HT-29 (cell line): ENCODE results near the gene BICC1. TPM values are rescaled to one million over a fixed set of nuclear protein-coding genes. Genes with fewer than 3 reads are reported as not detected.

Experiments used
- DNase-seq: peaks from one replicate; pipeline ENCODE4 v3.0.0-alpha.2; 2015; ENCODE audit warnings: low spot score
- total RNA-seq: library from RNA; depleted of rRNA; stranded (reverse); fragments of >200 nt; shearing (Covaris generic); gene quantifications from 2 replicates; pipeline ENCODE4 v1.2.3, GENCODE V29; 2014

BICC1 gene
- total RNA-seq, 1 experiment from 2014 or later = not detected

GRCh38 chr10:58648131-58648530 is 135.5 kb downstream of the BICC1 start:
- DNase-seq = no peak

GRCh38 chr10:58651040-58651439 is 138.4 kb downstream of the BICC1 start:
- no peak for DNase-seq

GRCh38 chr10:58651742-58652141 is 139.1 kb downstream of the BICC1 start:
- no peak for DNase-seq

- DNase-seq = no peak
Measured at GRCh38 chr10:58653139-58653538, 140.5 kb downstream of the BICC1 start.

GRCh38 chr10:58660575-58661255 is 148.0 kb downstream of the BICC1 start:
- DNase-seq = no peak

GRCh38 chr10:58661336-58661735 is 148.7 kb downstream of the BICC1 start:
- DNase-seq = no peak

GRCh38 chr10:58661902-58662301 is 149.2 kb downstream of the BICC1 start:
- no peak for DNase-seq

- no peak for DNase-seq
Measured at GRCh38 chr10:58662314-58662713, 149.6 kb downstream of the BICC1 start.

- no peak for DNase-seq
Measured at GRCh38 chr10:58665361-58665760, 152.7 kb downstream of the BICC1 start.

- no peak for DNase-seq
Measured at GRCh38 chr10:58666024-58666423, 153.4 kb downstream of the BICC1 start.

GRCh38 chr10:58667658-58668310 is 155.1 kb downstream of the BICC1 start:
- no peak for DNase-seq

GRCh38 chr10:58672845-58673244 is 160.2 kb downstream of the BICC1 start:
- no peak for DNase-seq

- DNase-seq = no peak
Measured at GRCh38 chr10:58674251-58674650, 161.6 kb downstream of the BICC1 start.

GRCh38 chr10:58675321-58675720 is 162.6 kb downstream of the BICC1 start:
- DNase-seq = no peak

GRCh38 chr10:58691528-58691927 is 178.9 kb downstream of the BICC1 start:
- no peak for DNase-seq

GRCh38 chr10:58693919-58694318 is 181.2 kb downstream of the BICC1 start:
- no peak for DNase-seq

- DNase-seq = no peak
Measured at GRCh38 chr10:58695022-58695421, 182.3 kb downstream of the BICC1 start.

- no peak for DNase-seq
Measured at GRCh38 chr10:58696736-58697135, 184.1 kb downstream of the BICC1 start.

GRCh38 chr10:58697691-58698090 is 185.0 kb downstream of the BICC1 start:
- no peak for DNase-seq

- DNase-seq = no peak
Measured at GRCh38 chr10:58698777-58699356, 186.2 kb downstream of the BICC1 start.

GRCh38 chr10:58700591-58700990 is 187.9 kb downstream of the BICC1 start:
- DNase-seq = no peak

- DNase-seq = no peak
Measured at GRCh38 chr10:58701405-58702135, 188.9 kb downstream of the BICC1 start.
